Activated CD4-positive, alpha-beta T cell treated with anti-CD3 and anti-CD28 coated beads, Interleukin-2, amount 10 ng/mL, durations not matched to agents 7 days and 5 days (primary cell): ENCODE data around the gene CLNK. TPM values are rescaled to one million over a fixed set of nuclear protein-coding genes. Genes with fewer than 3 reads are reported as not detected.
"Not testable (repeated sequence)": the region's sequence is repeated elsewhere in the genome, so short reads cannot be mapped to it uniquely, and the experiment has no call there.

Source experiments
- CTCF ChIA-PET: fragments of 350-600 bp; sonication (Branson Sonifier 250); formaldehyde crosslinking; loops from one replicate; lab custom pipeline; 2021; ENCODE audit warnings: antibody characterized with exemption; lab: Charles Lee
- POLR2A ChIA-PET: fragments of 350-600 bp; sonication (Branson Sonifier 250); formaldehyde crosslinking; loops from one replicate; lab custom pipeline; 2021; ENCODE audit warnings: antibody characterized with exemption; lab: Charles Lee
- DNase-seq: peaks from one replicate; pipeline ENCODE4 v3.0.0-alpha.2; 2020
- H3K27ac Mint-ChIP-seq: one replicate; pipeline ENCODE4 v1.8.0; 2021; ENCODE audit warnings: mild to moderate bottlenecking, moderate library complexity, mixed read lengths
- H3K27me3 Mint-ChIP-seq: one replicate; pipeline ENCODE4 v1.8.0; 2021; ENCODE audit warnings: mixed read lengths
- H3K36me3 Mint-ChIP-seq: one replicate; pipeline ENCODE4 v1.8.0; 2021; ENCODE audit warnings: low read depth, mixed read lengths
- H3K4me1 Mint-ChIP-seq: one replicate; pipeline ENCODE4 v1.8.0; 2021; ENCODE audit warnings: mixed read lengths
- H3K4me3 Mint-ChIP-seq: one replicate; pipeline ENCODE4 v1.8.0; 2021; ENCODE audit warnings: mild to moderate bottlenecking, moderate library complexity, mixed read lengths
- H3K9me3 Mint-ChIP-seq: one replicate; pipeline ENCODE4 v1.8.0; 2021; ENCODE audit warnings: mixed read lengths
- total RNA-seq, 2 experiments: library from RNA; stranded (reverse); gene quantifications; one replicate each; pipeline ENCODE4 v1.2.3, GENCODE V29; 2021

Gene CLNK
- total RNA-seq, 2 experiments from 2014 or later, result not detected

DNA sequence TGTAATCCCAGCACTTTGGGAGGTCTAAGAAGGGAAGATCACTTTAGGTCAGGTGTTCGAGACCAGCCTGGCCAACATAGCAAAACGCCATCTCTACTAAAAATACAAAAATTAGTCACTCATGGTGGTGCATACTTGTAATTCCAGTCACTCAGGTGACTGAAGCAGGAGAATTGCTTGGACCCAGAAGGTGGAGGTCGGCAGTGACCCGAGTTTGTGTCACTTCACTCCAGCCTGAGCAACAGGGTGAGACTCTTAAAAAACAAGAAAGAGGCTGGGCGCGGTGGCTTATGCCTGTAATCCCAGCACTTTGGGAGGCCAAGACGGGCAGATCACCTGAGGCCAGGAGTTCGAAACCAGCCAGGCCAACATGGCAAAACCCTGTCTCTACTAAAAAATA, 69.6 kb downstream of the CLNK start:
- DNase-seq, H3K9me3 Mint-ChIP-seq, H3K27me3 Mint-ChIP-seq, H3K4me1 Mint-ChIP-seq, CTCF ChIA-PET, H3K36me3 Mint-ChIP-seq, H3K27ac Mint-ChIP-seq, POLR2A ChIA-PET, H3K4me3 Mint-ChIP-seq: not testable (repeated sequence)

DNA sequence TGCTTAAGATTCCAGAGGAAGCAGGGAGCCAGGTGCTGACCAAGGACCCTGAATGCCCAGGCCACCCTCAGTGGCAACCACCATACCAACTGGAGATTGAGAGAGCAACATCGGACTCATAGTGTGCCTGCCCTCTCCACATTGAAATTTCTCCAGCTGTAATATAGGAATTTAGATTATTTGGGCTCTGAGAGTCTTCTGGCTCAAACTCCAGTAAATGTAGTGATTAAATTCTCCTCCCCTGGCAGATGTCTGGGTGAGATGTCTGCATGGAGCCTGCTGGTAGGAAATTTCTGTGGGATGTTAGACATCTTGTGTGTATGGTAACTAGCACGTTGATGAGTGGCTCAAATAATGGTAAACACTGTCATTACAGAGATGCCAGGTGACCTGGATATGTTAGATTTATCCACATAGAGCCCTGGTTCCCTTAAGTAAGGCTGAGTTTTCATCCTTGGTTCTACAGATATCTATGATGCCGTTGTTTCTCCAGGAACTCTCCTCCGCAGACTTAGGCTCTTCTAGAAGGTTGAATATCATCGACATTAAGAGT, 70.6 kb downstream of the CLNK start:
- Mint-ChIP-seq H3K27ac (no peak overlapping the region), H3K4me1 (no peaks in the 10 kb centered on the region), H3K27me3 (peaks cover 1% of the 10 kb centered on the region), H3K9me3 (no peaks in the 10 kb centered on the region), H3K36me3 (no peaks in the 10 kb centered on the region), H3K4me3 (no peak overlapping the region)
- ChIA-PET CTCF (no interaction called here), POLR2A (no interaction called here)
- no peak for DNase-seq

DNA sequence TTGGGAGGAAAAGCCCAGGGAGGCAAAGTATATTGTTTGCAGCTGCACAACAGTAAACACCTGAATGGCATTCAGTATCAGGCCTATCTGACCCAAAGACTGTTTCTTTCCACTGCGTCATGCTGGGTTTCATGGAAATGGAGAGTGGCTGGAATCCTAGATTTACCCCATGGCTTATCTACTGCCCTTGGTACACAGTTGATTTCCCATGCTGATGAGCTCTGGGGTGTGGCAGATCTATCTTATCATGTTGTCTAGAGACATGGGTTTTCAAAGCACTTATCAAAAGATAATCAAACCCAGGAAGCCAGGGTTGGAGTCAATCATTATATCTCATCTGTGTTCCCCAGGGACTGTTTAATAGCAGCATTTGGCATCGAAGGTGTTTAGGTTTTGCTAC, 72.1 kb downstream of the CLNK start:
- Mint-ChIP-seq H3K4me1 (no peaks in the 10 kb centered on the region), H3K27ac (no peak overlapping the region), H3K9me3 (no peaks in the 10 kb centered on the region), H3K27me3 (peaks cover 1% of the 10 kb centered on the region), H3K4me3 (no peak overlapping the region), H3K36me3 (no peaks in the 10 kb centered on the region)
- no peak for DNase-seq
- POLR2A ChIA-PET, result no interaction called here
- CTCF ChIA-PET, result no interaction called here

DNA sequence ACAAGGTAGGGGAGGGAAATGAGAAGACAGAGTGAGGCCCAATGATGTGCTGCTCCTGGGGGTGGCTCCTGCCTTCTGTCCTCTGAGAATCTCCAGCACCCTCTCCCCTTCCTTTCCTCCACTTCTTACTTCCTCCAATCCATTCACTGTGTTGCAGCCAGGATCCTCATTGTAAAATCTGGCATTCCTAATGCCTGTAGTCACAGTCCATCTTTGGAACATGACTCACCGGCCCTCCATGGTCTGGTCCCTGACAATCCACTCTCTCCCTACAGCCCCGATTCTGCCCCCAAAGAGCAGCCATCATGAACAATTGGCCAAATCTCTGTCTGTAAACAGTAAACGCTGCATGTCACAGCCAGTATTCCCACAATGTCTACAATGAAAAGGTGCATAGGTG, 72.9 kb downstream of the CLNK start:
- H3K27ac Mint-ChIP-seq, result no peak overlapping the region
- DNase-seq, result no peak
- H3K4me3 Mint-ChIP-seq, result no peak overlapping the region
- peaks cover 1% of the 10 kb centered on the region for H3K27me3 Mint-ChIP-seq
- H3K4me1 Mint-ChIP-seq, result no peaks in the 10 kb centered on the region
- ChIA-PET CTCF (no interaction called here), POLR2A (no interaction called here)
- H3K36me3 Mint-ChIP-seq, result no peaks in the 10 kb centered on the region
- H3K9me3 Mint-ChIP-seq, result no peaks in the 10 kb centered on the region

DNA sequence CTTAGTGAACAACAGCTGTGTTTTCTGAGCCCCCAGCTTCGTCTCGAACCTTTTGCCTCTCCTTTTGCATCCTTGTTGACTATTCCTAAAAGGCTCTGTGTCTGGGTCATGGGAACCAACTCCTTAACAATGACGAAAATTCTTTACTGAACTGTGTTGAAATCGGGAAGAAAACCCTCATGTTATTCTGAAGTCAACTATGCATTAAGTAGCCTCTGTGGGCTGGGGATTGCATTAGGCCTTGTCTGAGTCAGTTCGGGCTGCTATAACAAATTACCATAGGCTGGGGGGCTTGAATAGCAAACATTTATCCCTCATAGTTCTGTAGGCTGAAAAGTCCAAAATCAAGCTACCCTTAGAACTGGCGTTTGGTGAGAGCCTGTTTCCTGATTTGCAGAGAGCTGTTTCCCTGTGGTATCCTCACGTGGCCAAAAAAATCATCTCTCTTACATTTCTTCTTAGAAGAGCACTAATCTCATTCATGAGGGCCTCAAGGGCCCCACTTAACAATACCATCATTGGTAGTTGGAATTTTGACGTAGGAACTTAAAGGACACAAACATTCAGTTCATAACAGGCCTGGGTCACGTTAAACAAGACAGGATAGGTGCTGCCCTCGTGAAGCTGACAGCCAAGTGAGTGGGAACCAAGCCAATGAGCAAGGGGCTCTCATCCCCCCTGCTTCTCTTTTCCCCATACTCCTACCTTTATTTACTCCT, 75.9 kb downstream of the CLNK start:
- Mint-ChIP-seq H3K27ac (no peak overlapping the region), H3K4me3 (no peak overlapping the region), H3K36me3 (no peaks in the 10 kb centered on the region), H3K27me3 (no peaks in the 10 kb centered on the region), H3K4me1 (no peaks in the 10 kb centered on the region), H3K9me3 (no peaks in the 10 kb centered on the region)
- CTCF ChIA-PET, result no interaction called here
- POLR2A ChIA-PET, result no interaction called here
- DNase-seq, result no peak

DNA sequence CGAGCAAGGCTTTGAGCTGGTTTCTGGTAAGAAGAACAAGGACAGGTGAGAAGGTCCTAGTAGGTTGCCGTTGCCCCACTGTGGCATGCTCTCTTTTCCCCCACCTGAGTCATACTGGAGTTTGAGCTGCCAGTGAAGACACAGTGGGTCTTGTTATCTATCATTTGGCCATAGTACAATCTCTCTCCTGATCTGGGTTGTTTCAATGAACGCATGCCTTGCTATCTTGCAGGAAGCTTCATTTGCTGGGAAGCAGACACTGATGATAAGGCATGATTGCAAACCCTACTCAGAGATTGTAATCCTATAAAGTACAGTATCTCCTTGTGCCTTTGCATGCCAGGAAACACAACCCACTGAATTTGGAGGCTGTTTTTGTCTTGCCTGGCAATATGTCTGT, 77.4 kb downstream of the CLNK start:
- Mint-ChIP-seq H3K9me3 (no peaks in the 10 kb centered on the region), H3K4me3 (no peak overlapping the region), H3K27ac (no peak overlapping the region), H3K27me3 (no peaks in the 10 kb centered on the region), H3K4me1 (no peaks in the 10 kb centered on the region), H3K36me3 (no peaks in the 10 kb centered on the region)
- POLR2A ChIA-PET, result no interaction called here
- DNase-seq, result no peak
- CTCF ChIA-PET, result interaction anchor here (0.5 to 0.9 kb wide), 2 partner anchors 11 to 1078 kb away, joined by 3 to 5 read pairs; no protein-coding TSS in a partner anchor

DNA sequence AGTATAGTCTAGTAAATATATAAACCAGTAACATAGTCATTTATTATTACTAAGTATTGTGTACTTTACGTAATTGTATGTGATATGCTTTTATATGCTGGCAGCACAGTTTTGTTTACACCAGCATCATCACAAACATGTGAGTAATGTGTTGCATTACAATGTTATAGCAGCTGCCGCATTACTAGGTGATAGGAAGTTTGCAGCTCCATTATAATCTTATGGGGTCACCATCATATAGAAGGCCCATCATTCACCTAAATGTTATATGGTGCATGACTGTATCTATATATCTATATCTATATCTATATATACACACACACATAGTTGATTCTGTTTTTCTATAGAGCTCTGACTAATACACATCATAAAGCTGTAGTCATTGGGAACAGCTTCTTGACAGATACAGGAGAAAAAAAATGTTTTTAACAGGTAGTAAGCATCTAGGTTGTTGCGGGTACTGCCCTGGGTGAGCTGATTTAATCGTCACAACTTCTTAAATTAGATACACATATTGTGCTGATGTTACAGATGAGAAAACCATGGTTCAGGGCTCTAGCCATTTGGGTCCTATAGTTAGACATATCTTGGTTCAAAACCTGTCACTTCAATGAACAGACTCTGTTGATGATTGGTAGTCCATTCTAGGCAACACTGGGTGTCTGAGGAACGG, 77.9 kb downstream of the CLNK start:
- no peaks in the 10 kb centered on the region for H3K36me3 Mint-ChIP-seq
- ChIA-PET POLR2A (no interaction called here), CTCF (interaction anchor here (0.5 to 0.9 kb wide), 2 partner anchors 12 to 1078 kb away, joined by 3 to 5 read pairs; no protein-coding TSS in a partner anchor)
- H3K4me1 Mint-ChIP-seq, result no peaks in the 10 kb centered on the region
- H3K4me3 Mint-ChIP-seq, result no peak overlapping the region
- no peaks in the 10 kb centered on the region for H3K27me3 Mint-ChIP-seq
- no peak overlapping the region for H3K27ac Mint-ChIP-seq
- H3K9me3 Mint-ChIP-seq, result no peaks in the 10 kb centered on the region
- DNase-seq, result no peak

DNA sequence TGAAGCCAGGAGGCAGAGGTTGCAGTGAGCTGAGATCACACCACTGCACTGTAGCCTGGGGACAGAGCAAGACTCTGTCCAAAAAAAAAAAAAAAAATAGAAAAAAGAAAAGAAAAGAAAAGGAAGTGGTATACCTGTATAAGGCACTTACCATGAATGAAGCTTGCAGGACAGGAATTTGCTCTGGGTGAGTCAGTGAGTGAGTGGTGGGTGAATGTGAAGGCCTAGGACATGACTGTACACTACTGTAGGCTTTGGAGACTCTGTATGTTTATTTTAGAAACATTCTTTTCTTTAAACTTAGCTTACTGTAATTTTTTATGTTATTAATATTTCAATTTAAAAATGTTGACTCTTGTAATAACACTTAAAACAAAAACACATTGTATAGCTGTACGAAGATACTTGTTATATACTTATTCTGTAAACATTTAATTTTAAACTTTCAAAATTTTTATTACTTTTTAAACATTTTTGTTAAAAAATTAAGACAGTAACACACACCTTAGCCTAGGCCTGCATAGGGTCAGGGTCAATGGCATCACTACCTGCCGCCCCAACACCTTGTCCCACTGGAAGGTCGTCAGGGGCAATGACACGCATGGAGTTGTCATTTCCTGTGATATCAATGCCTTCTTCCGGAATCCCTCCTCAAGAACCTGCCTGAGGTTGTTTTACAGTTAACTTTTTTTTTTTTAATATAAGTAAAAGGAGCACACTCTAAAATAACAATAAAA, 78.7 kb downstream of the CLNK start:
- CTCF ChIA-PET, result no interaction called here

DNA sequence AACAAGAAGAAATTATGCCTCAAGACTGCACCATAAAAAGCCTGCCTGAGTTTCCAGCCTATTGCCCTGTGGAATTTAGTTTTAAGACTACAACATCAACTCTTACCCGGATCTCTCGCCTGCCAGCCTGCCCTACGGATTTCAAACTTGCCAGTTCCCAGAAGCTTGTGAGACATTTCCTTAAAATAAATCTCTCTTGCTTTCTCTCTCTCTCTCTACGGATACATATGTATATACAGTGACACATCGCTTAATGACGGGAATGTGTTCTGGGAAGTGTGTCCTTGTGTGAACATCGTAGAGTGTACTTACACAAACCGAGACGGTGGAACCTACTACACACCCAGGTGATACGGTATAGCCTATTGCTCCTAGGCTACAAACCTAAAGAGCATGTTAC, 79.5 kb downstream of the CLNK start:
- Mint-ChIP-seq H3K36me3 (no peaks in the 10 kb centered on the region), H3K27ac (no peak overlapping the region), H3K4me3 (no peak overlapping the region), H3K9me3 (no peaks in the 10 kb centered on the region), H3K27me3 (no peaks in the 10 kb centered on the region), H3K4me1 (no peaks in the 10 kb centered on the region)
- CTCF ChIA-PET, result no interaction called here
- POLR2A ChIA-PET, result no interaction called here
- DNase-seq, result no peak

More for the DNA sequence above, 78.7 kb downstream of the CLNK start:
- Mint-ChIP-seq H3K4me3 (no peak overlapping the region), H3K36me3 (no peaks in the 10 kb centered on the region), H3K4me1 (no peaks in the 10 kb centered on the region), H3K27ac (no peak overlapping the region), H3K9me3 (no peaks in the 10 kb centered on the region), H3K27me3 (no peaks in the 10 kb centered on the region)
- DNase-seq, result no peak
- POLR2A ChIA-PET, result no interaction called here

DNA sequence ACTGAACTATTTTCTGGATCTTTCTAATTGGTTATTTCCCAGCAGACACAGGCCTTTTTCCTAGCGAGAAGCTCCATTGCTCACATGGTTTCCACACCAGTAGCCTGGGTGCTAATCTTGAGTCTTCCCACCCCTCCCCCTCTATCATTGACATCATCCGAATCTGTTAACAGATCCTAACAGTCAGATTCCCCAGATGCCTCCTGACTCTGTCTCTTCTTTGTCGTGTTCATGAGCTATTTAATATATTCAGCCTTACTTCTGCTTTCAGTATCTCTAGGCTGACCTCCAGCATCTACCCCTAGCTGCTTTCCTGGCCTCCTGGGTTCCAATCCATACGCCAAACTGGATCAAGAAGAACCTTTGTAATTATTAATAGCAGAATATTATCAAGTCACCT, 85.0 kb downstream of the CLNK start:
- H3K4me3 Mint-ChIP-seq, result no peak overlapping the region
- no peak for DNase-seq
- ChIA-PET POLR2A (no interaction called here), CTCF (interaction anchor here (1.7 kb wide), 1 partner anchor 29 kb away, joined by 3 read pairs; no protein-coding TSS in a partner anchor)
- no peaks in the 10 kb centered on the region for H3K4me1 Mint-ChIP-seq
- H3K36me3 Mint-ChIP-seq, result no peaks in the 10 kb centered on the region
- H3K9me3 Mint-ChIP-seq, result no peaks in the 10 kb centered on the region
- no peak overlapping the region for H3K27ac Mint-ChIP-seq
- no peaks in the 10 kb centered on the region for H3K27me3 Mint-ChIP-seq

DNA sequence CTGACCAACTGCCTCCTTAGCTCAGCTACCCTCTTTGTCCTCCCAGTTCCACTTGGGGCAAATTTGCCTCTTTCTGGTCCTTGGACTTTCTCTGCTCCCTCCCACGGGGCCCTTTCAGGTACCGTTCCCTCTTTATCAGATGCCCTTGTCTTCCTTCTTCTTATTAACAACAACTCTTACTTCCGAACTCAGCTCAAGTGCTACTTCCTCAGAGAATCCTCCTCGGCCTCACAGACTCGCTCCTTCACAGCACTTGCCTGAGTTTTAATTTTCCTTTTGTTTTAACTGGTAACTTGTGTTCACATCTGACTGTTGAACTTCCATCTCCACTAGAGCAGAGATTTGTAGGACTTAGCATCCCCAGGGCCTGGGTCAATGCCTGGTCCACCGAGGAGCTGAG, 85.7 kb downstream of the CLNK start:
- no peak for DNase-seq
- H3K9me3 Mint-ChIP-seq, result no peaks in the 10 kb centered on the region
- no peaks in the 10 kb centered on the region for H3K4me1 Mint-ChIP-seq
- H3K27me3 Mint-ChIP-seq, result no peaks in the 10 kb centered on the region
- no peaks in the 10 kb centered on the region for H3K36me3 Mint-ChIP-seq
- H3K4me3 Mint-ChIP-seq, result no peak overlapping the region
- ChIA-PET POLR2A (no interaction called here), CTCF (interaction anchor here (0.7 to 1.7 kb wide), 2 partner anchors 30 to 98 kb away, joined by 3 read pairs; no protein-coding TSS in a partner anchor)
- H3K27ac Mint-ChIP-seq, result no peak overlapping the region

DNA sequence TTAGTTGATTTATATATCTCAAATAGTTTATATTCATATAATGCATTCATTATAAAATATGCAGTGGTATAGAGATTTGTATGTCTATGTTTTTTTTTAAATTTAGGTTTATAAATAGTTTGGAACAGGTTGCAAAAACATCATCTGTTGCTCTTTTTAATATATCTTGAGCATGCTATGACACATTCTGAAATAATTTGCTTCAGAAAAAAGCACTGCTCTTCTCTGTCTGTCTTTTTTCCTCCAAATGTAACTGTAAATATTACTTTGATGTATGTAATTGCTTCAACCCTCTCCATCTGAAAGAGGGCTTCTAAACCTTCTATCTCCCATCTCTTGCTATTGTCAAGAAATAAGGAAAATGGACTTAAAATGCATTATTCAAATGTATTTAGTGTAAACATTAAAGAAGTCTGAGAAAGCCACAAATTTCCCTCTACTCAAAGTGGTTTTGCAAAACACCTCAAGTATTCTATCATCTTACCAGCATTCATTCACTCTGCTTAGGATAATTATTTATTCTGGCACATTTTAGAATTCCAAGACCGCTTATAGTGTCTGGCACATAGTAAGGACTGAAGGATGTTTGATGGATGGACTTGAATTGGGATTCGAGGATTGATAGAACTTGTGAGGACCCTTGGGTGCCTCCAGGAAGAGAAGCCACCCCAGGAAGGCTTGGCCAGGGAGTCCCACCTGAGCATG, 87.8 kb downstream of the CLNK start:
- ChIA-PET POLR2A (no interaction called here), CTCF (no interaction called here)
- DNase-seq, result no peak
- Mint-ChIP-seq H3K4me3 (no peak overlapping the region), H3K4me1 (no peaks in the 10 kb centered on the region), H3K9me3 (no peaks in the 10 kb centered on the region), H3K27me3 (no peaks in the 10 kb centered on the region), H3K36me3 (no peaks in the 10 kb centered on the region), H3K27ac (no peak overlapping the region)
